ENCODE results near the gene RFX4. TPM values are rescaled to one million over a fixed set of nuclear protein-coding genes. Genes with fewer than 3 reads are reported as not detected.

RFX4 gene
- total RNA-seq, 4 donors from 2014 or later = not detected

- H3K4me1 ChIP-seq = no peaks in the 10 kb centered on the region
- no peak overlapping the region for H3K27ac ChIP-seq
- no peaks in the 10 kb centered on the region for H3K36me3 ChIP-seq
- no peak overlapping the region for H3K4me3 ChIP-seq
- peaks cover 0 to 6% (median 6%) of the 10 kb centered on the region in 3 donors for H3K9me3 ChIP-seq
- DNase-seq = no peak
- intact Hi-C loops (cut with DNase I) = no loop called here
- peaks cover 0 to 18% (median 0%) of the 10 kb centered on the region in 4 donors for H3K27me3 ChIP-seq
- TF ChIP-seq POLR2A (IDR thresholded peaks at IDR 0.05) = no peak
- no peak for TF ChIP-seq CTCF (IDR thresholded peaks at IDR 0.05)
Measured at GRCh38 chr12:106625976-106626375, 43.2 kb downstream of the RFX4 start.

- no peaks in the 10 kb centered on the region for H3K36me3 ChIP-seq
- intact Hi-C loops (cut with DNase I) = no loop called here
- WGBS, 2 donors = 51 to 62% methylated on average over 11 to 12 of the region's 12 CpGs
- TF ChIP-seq CTCF (IDR thresholded peaks at IDR 0.05) (no peak), POLR2A (IDR thresholded peaks at IDR 0.05) (no peak)
- no peak overlapping the region for H3K27ac ChIP-seq
- no peaks in the 10 kb centered on the region for H3K9me3 ChIP-seq
- no peak for DNase-seq
- H3K27me3 ChIP-seq = peaks cover 0 to 15% (median 0%) of the 10 kb centered on the region in 4 donors
- no peak overlapping the region for H3K4me3 ChIP-seq
- H3K4me1 ChIP-seq = no peaks in the 10 kb centered on the region
Measured at GRCh38 chr12:106629797-106630659, 47.2 kb downstream of the RFX4 start.

- TF ChIP-seq POLR2A (IDR thresholded peaks at IDR 0.05) = no peak
- TF ChIP-seq CTCF (IDR thresholded peaks at IDR 0.05) = no peak
- Histone ChIP-seq H3K9me3 (no peaks in the 10 kb centered on the region), H3K36me3 (no peaks in the 10 kb centered on the region), H3K4me1 (no peaks in the 10 kb centered on the region), H3K27me3 (peaks cover 0 to 23% (median 0%) of the 10 kb centered on the region in 4 donors), H3K4me3 (no peak overlapping the region), H3K27ac (no peak overlapping the region)
- intact Hi-C loops (cut with DNase I) = no loop called here
- no peak for DNase-seq
- 73% methylated on average over 3 of the region's 3 CpGs for WGBS, 2 donors
Measured at GRCh38 chr12:106631150-106631549, 48.3 kb downstream of the RFX4 start.

GRCh38 chr12:106631797-106632196, 49.0 kb downstream of the RFX4 start:
- Histone ChIP-seq H3K9me3 (no peaks in the 10 kb centered on the region), H3K27ac (no peak overlapping the region), H3K4me1 (no peaks in the 10 kb centered on the region), H3K27me3 (peaks cover 0 to 23% (median 0%) of the 10 kb centered on the region in 4 donors), H3K36me3 (no peaks in the 10 kb centered on the region), H3K4me3 (no peak overlapping the region)
- no peak for DNase-seq
- TF ChIP-seq CTCF (IDR thresholded peaks at IDR 0.05) = no peak
- no peak for TF ChIP-seq POLR2A (IDR thresholded peaks at IDR 0.05)
- 42 to 51% methylated on average over 2 of the region's 2 CpGs for WGBS, 2 donors
- intact Hi-C loops (cut with DNase I) = no loop called here

GRCh38 chr12:106632797-106633450, 50.1 kb downstream of the RFX4 start:
- WGBS, 2 donors = 75 to 79% methylated on average over 6 to 7 of the region's 7 CpGs
- intact Hi-C loops (cut with DNase I) = no loop called here
- Histone ChIP-seq H3K27ac (no peak overlapping the region), H3K4me3 (no peak overlapping the region), H3K36me3 (no peaks in the 10 kb centered on the region), H3K4me1 (no peaks in the 10 kb centered on the region), H3K27me3 (peaks cover 0 to 23% (median 0%) of the 10 kb centered on the region in 4 donors), H3K9me3 (no peaks in the 10 kb centered on the region)
- no peak for DNase-seq
- no peak for TF ChIP-seq POLR2A (IDR thresholded peaks at IDR 0.05)
- no peak for TF ChIP-seq CTCF (IDR thresholded peaks at IDR 0.05)

All from esophagus squamous epithelium (tissue), 5 donors.